K562 (cell line): ENCODE data around the gene KCNIP2. TPM values are rescaled to one million over a fixed set of nuclear protein-coding genes. Genes with fewer than 3 reads are reported as not detected.
A peak's percentile ranks its signal among the peaks of the same experiment; 100 is the strongest.

Source experiments
- ATAC-seq: fragments of 200-7000 bp; cut with Tn5 transposase; 3 replicates; pipeline ENCODE4 v1.9.1; 2020; ENCODE audit warnings: moderate library complexity
- Bru-seq: library from RNA; stranded (reverse); fragments of 400-500 nt; gene quantifications from one replicate; lab custom pipeline; 2021; lab: Mats Ljungman, UMichigan
- BruChase-seq, 2 experiments: library from RNA; stranded (reverse); fragments of 400-500 nt; gene quantifications; one replicate each; lab custom pipeline; 2021; lab: Mats Ljungman, UMichigan
- BruUV-seq: library from RNA; stranded (reverse); fragments of 400-500 nt; replicated peaks from 2 replicates; lab custom pipeline; 2021; lab: Mats Ljungman, UMichigan
- CTCF ChIA-PET: fragments of 300-600 bp; formaldehyde crosslinking; extraction: SDS; loops from one replicate; lab custom pipeline; 2021; ENCODE audit warnings: low intra/inter-chr PET ratio; lab: Yijun Ruan, JAX
- POLR2A ChIA-PET: fragments of 300-600, 350-650 bp; sonication (Branson Sonifier 250); formaldehyde crosslinking; extraction: SDS; loops from one replicate; lab custom pipeline; 2021; ENCODE audit warnings: antibody characterized with exemption, inconsistent platforms; lab: Yijun Ruan, JAX
- DNase-seq, 4 experiments: peaks; one replicate each; pipeline versions ENCODE4 v3.0.0 to v3.0.0-alpha.2; 2011 to 2018; ENCODE audit warnings: low spot score in 3 of 4, mixed read lengths in 3 of 4; ENCODE audit errors: extremely low read depth in 1 of 4
- FAIRE-seq: peaks from 2 replicates; lab custom pipeline; 2011; peaks lifted over from hg19 to GRCh38; lab: Jason Lieb, UNC
- H2AFZ ChIP-seq: 2 replicates; pipeline ENCODE4 v1.6.0; 2011; ENCODE audit warnings: low read depth, low read length, control low read depth, inconsistent platforms
- H3K27ac ChIP-seq: fragments of 200-600 bp; 3 replicates; pipeline ENCODE4 v1.8.0; 2011; ENCODE audit warnings: low read depth, mild to moderate bottlenecking, control low read depth, inconsistent platforms, low read length, moderate library complexity, mixed read lengths; ENCODE audit errors: extremely low read depth
- H3K27me3 ChIP-seq, 2 experiments: fragments of 300-600 bp in 1 of 2; 2 replicates in 1 of 2; 3 replicates in 1 of 2; pipeline versions ENCODE4 v1.6.0 to v1.8.0; 2011; ENCODE audit warnings: inconsistent platforms in 2 of 2, low read length in 2 of 2, mild to moderate bottlenecking in 1 of 2, mixed read lengths in 1 of 2, moderate library complexity in 1 of 2; ENCODE audit not compliant: control insufficient read depth in 2 of 2, insufficient read depth in 2 of 2
- H3K36me3 ChIP-seq: fragments of 300-600 bp; 3 replicates; pipeline ENCODE4 v1.8.0; 2011; ENCODE audit warnings: mild to moderate bottlenecking, low read length, inconsistent platforms; ENCODE audit not compliant: control insufficient read depth, insufficient read depth
- H3K4me1 ChIP-seq, 2 experiments: fragments of 200-600 bp in 1 of 2; replicated peaks in 1 of 2; 2 replicates in 1 of 2; 3 replicates in 1 of 2; pipeline versions ENCODE4 v1.5.1 to v1.8.0; 2011; ENCODE audit warnings: inconsistent platforms in 2 of 2, low read length in 2 of 2, mild to moderate bottlenecking in 1 of 2, mixed read lengths in 1 of 2, moderate library complexity in 1 of 2; ENCODE audit not compliant: control insufficient read depth in 2 of 2, insufficient read depth in 2 of 2
- H3K4me2 ChIP-seq: 2 replicates; pipeline ENCODE4 v1.6.1; 2011; ENCODE audit warnings: low read length, control low read depth, inconsistent platforms, mixed read lengths; ENCODE audit not compliant: insufficient read depth
- H3K4me3 ChIP-seq: fragments of 200-600 bp; sonication (generic), shearing (Covaris generic); 2 replicates; pipeline ENCODE4 v1.5.1; 2016; ENCODE audit warnings: control low read depth, inconsistent platforms
- H3K79me2 ChIP-seq: fragments of 200-600 bp; 3 replicates; pipeline ENCODE4 v1.8.0; 2011; ENCODE audit warnings: low read length, inconsistent platforms; ENCODE audit not compliant: control insufficient read depth, insufficient read depth
- H3K9ac ChIP-seq, 2 experiments: 2 replicates each; pipeline versions ENCODE4 v1.6.0 to v1.6.1; 2011; ENCODE audit warnings: low read depth in 2 of 2, low read length in 2 of 2, control low read depth in 1 of 2, inconsistent platforms in 1 of 2, mild to moderate bottlenecking in 1 of 2, mixed read lengths in 1 of 2; ENCODE audit not compliant: insufficient read depth in 1 of 2
- H3K9me1 ChIP-seq: one replicate; pipeline ENCODE4 v1.6.0; 2011; ENCODE audit warnings: inconsistent platforms, mild to moderate bottlenecking, low read length, moderate library complexity; ENCODE audit not compliant: control insufficient read depth, insufficient read depth
- H3K9me3 ChIP-seq: replicated peaks from 2 replicates; pipeline ENCODE4 v1.5.1; 2011; ENCODE audit warnings: low read depth, low read length, inconsistent platforms; ENCODE audit not compliant: control insufficient read depth, insufficient read depth
- H4K20me1 ChIP-seq: replicated peaks from 2 replicates; pipeline ENCODE4 v1.6.1; 2011; ENCODE audit warnings: low read length, inconsistent platforms, mixed read lengths; ENCODE audit not compliant: control insufficient read depth, insufficient read depth
- CXXC5 ChIP-seq: fragments of 250-450 bp; sonication (Bioruptor Pico); IDR thresholded peaks from 2 replicates; pipeline ENCODE4 v1.8.0; 2022; ENCODE audit warnings: inconsistent platforms, mild to moderate bottlenecking, moderate library complexity
- IRF2 ChIP-seq: sonication (generic); formaldehyde crosslinking; IDR thresholded peaks from 2 replicates; pipeline ENCODE4 v1.8.1; 2022; ENCODE audit warnings: mild to moderate bottlenecking, missing genetic modification reagents
- TCF3 ChIP-seq: sonication (generic); formaldehyde crosslinking; IDR thresholded peaks from 2 replicates; pipeline ENCODE4 v1.4.0; 2020; ENCODE audit warnings: mild to moderate bottlenecking, missing genetic modification reagents
- WGBS: fragments of 100-300 bp; shearing (Covaris generic); methylation state at CpG from one replicate; pipeline ENCODE4 v1.1.6; 2016; ENCODE audit warnings: low coverage, mixed read lengths; ENCODE audit not compliant: insufficient coverage; ENCODE audit errors: missing lambda C conversion rate; 5-methylcytosine and 5-hydroxymethylcytosine counted together
- in situ Hi-C: fragments of 300-500 bp; cut with MboI; formaldehyde crosslinking; loops from 4 replicates; pipeline ENCODE4 v1.15.0; 2018; ENCODE audit warnings: inconsistent platforms, mixed read lengths
- intact Hi-C: fragments of 100-400 bp; cut with micrococcal nuclease; formaldehyde crosslinking; loops from 2 replicates; pipeline ENCODE4 v1.14.2; 2022
- long read RNA-seq, 3 experiments: library from polyadenylated mRNA in 2 of 3; library from RNA in 1 of 3; unstranded in 2 of 3; stranded (forward) in 1 of 3; transcript quantifications; one replicate each; pipeline ENCODE4 v2.0.0, GENCODE V29; 2019 to 2022
- polyA minus RNA-seq, 3 experiments: library from RNA; depleted of rRNA, polyadenylated mRNA; stranded (reverse); fragments of >200 nt; gene quantifications; 2 replicates each; pipeline ENCODE4 v1.2.3, GENCODE V29; 2011
- polyA plus RNA-seq, 8 experiments: library from polyadenylated mRNA; depleted of rRNA in 4 of 8; stranded (reverse) in 5 of 8; unstranded in 3 of 8; fragments of >200 nt; fragmentation: Nextera tagmentation in 2 of 8; fragmentation: Illumina TruSeq in 1 of 8; extraction: Ambion mirVana in 2 of 8; extraction: Trizol in 1 of 8; gene quantifications; 2 replicates each; pipeline versions ENCODE4 v1.2.1 to v1.2.3, GENCODE V29; 2011 to 2014; ENCODE audit warnings: inconsistent platforms in 1 of 8, missing spikeins in 1 of 8
- total RNA-seq, 7 experiments: library from RNA; depleted of rRNA in 6 of 7; stranded (reverse); fragments of >200 nt in 6 of 7; fragmentation: Illumina TruSeq in 2 of 7; extraction: Trizol in 2 of 7; gene quantifications; 2 replicates each; pipeline versions ENCODE4 v1.2.1 to v1.2.3, GENCODE V29; 2011 to 2021; ENCODE audit warnings: low replicate concordance in 1 of 7
- TF ChIP-seq, protein P1 (sequence below), 3 experiments: fragments of 200-800 bp in 1 of 3; fragments of 250-450 bp in 1 of 3; fragments of 450-650 bp in 1 of 3; sonication (Bioruptor Pico) in 1 of 3; sonication (Bioruptor generic) in 1 of 3; formaldehyde crosslinking in 1 of 3; IDR thresholded peaks; 2 replicates each; pipeline versions ENCODE4 v1.6.1 to v1.8.0; 2016 to 2022; ENCODE audit warnings: mild to moderate bottlenecking in 2 of 3, missing genetic modification characterization in 2 of 3, missing compliant biosample characterization in 1 of 3, moderate library complexity in 1 of 3
- TF ChIP-seq, protein P2 (sequence below): sonication (generic); formaldehyde crosslinking; IDR thresholded peaks from 2 replicates; pipeline ENCODE4 v1.8.1; 2023; ENCODE audit warnings: missing genetic modification reagents, mild to moderate bottlenecking, borderline replicate concordance

The KCNIP2 gene
- 32.6 and 43.2 TPM in 2 replicates for total RNA-seq (2011; cell fraction: chromatin; rRNA removed; ENCODE audit: low replicate concordance)
- total RNA-seq (2011; cell fraction: nucleolus; rRNA removed), result 16.7 and 18.7 TPM in 2 replicates
- 49.0 and 80.9 TPM in 2 replicates for total RNA-seq (2011; cell fraction: nucleoplasm; rRNA removed)
- total RNA-seq (2014; rRNA removed), result 2.9 and 4.2 TPM in 2 replicates
- 2.9 and 4.0 TPM in 2 replicates for total RNA-seq (2014; rRNA removed; fragmentation: Illumina TruSeq; extraction: Trizol)
- total RNA-seq (2015; rRNA removed; fragmentation: Illumina TruSeq; extraction: Trizol), result 3.2 and 4.1 TPM in 2 replicates
- 4.8 and 7.6 TPM in 2 replicates for total RNA-seq (2021)
- 7.1 and 9.5 TPM in 2 replicates for polyA plus RNA-seq (2011; rRNA removed)
- 1.7 and 3.2 TPM in 2 replicates for polyA plus RNA-seq (2011; cell fraction: cytosol; rRNA removed)
- polyA plus RNA-seq (2011; cell fraction: nucleus; rRNA removed), result 57.8 and 62.2 TPM in 2 replicates
- polyA plus RNA-seq (2012), result 6.0 and 9.6 TPM in 2 replicates
- polyA plus RNA-seq (2014; fragmentation: Illumina TruSeq; extraction: Trizol), result 6.3 and 7.9 TPM in 2 replicates
- polyA plus RNA-seq (2014; fragmentation: Nextera tagmentation; extraction: Ambion mirVana), result 1 to 10 TPM; 2.5 to 3.2 TPM
- polyA plus RNA-seq (2014; rRNA removed), result 6.2 and 6.6 TPM in 2 replicates
- polyA minus RNA-seq (2011; rRNA and poly(A)+ RNA removed), result 2.1 and 4.6 TPM in 2 replicates
- polyA minus RNA-seq (2011; cell fraction: cytosol; rRNA and poly(A)+ RNA removed), result 0.91 TPM in 1 of 2 replicates, not detected in the other
- 5.5 and 11.3 TPM in 2 replicates for polyA minus RNA-seq (2011; cell fraction: nucleus; rRNA and poly(A)+ RNA removed)
- percentile 68 among the genes with signal in this experiment for Bru-seq, nascent RNA
- BruChase-seq, experiment 1, labeled RNA remaining after a 2-hour chase, result percentile 66 among the genes with signal in this experiment
- BruChase-seq, experiment 2, labeled RNA remaining after a 6-hour chase, result percentile 70 among the genes with signal in this experiment
- long read RNA-seq, experiment 1, partial matches to known transcripts, result 0 of 7 reads
- long read RNA-seq, experiment 1, other reads (novel, unspliced or antisense), result 7 of 7 reads
- long read RNA-seq, experiment 2, partial matches to known transcripts, result 1 of 1 reads
- long read RNA-seq, experiment 2, other reads (novel, unspliced or antisense), result 0 of 1 reads
- long read RNA-seq, experiment 3, result 0 reads

GRCh38 chr10:101843032-101844021, at the start of gene KCNIP2:
KCNIP2 (minus strand) TSS chr10:101843800; CDS start chr10:101843568, 232 bp downstream.
- H4K20me1 ChIP-seq, result no peaks in the 10 kb centered on the region
- FAIRE-seq (no peak), DNase-seq (peak in 3 of 4 experiments; percentile 0 to 2 (median 1)), ATAC-seq (no peak)
- H3K27me3 ChIP-seq, result no peaks in the 10 kb centered on the region
- CTCF ChIA-PET, result no interaction called here
- POLR2A ChIA-PET, result interaction anchor here (2.9 kb wide), 1 partner anchor 195 kb away, joined by 35 read pairs; no protein-coding TSS in a partner anchor
- H3K9me3 ChIP-seq, result no peaks in the 10 kb centered on the region
- in situ Hi-C loops (loop anchor here (5.0 to 25.0 kb wide), 5 partner anchors 234 to 769 kb away; partner anchors contain the start of genes ACTR1A, CUEDC2 and SUFU), intact Hi-C loops (loop anchor here (5.0 to 10.0 kb wide), 2 partner anchors 214 to 271 kb away; partner anchors contain the start of gene ARMH3)
- no peak within 1 kb of the TSS for H3K4me2 ChIP-seq
- BruUV-seq, result no TSS peak
- no peak within 1 kb of the TSS for H2AFZ ChIP-seq
- peaks cover 0 to 19% of the 10 kb centered on the region in 2 experiments; a peak in 3 of 5 replicates for H3K4me1 ChIP-seq
- no peak within 1 kb of the TSS for H3K4me3 ChIP-seq
- WGBS, result 87% methylated on average over 9 of the region's 60 CpGs
- peaks cover 2% of the 10 kb centered on the region; the same call in 1 of the 3 replicates for H3K36me3 ChIP-seq
- H3K9me1 ChIP-seq, result no peaks in the 10 kb centered on the region
- H3K9ac ChIP-seq, result no peak within 1 kb of the TSS
- no peaks in the 10 kb centered on the region for H3K79me2 ChIP-seq
- H3K27ac ChIP-seq, result no peak within 1 kb of the TSS
- no peak for TF ChIP-seq IRF2 (CRISPR knock-in tag)
- TF ChIP-seq, protein P1, sequence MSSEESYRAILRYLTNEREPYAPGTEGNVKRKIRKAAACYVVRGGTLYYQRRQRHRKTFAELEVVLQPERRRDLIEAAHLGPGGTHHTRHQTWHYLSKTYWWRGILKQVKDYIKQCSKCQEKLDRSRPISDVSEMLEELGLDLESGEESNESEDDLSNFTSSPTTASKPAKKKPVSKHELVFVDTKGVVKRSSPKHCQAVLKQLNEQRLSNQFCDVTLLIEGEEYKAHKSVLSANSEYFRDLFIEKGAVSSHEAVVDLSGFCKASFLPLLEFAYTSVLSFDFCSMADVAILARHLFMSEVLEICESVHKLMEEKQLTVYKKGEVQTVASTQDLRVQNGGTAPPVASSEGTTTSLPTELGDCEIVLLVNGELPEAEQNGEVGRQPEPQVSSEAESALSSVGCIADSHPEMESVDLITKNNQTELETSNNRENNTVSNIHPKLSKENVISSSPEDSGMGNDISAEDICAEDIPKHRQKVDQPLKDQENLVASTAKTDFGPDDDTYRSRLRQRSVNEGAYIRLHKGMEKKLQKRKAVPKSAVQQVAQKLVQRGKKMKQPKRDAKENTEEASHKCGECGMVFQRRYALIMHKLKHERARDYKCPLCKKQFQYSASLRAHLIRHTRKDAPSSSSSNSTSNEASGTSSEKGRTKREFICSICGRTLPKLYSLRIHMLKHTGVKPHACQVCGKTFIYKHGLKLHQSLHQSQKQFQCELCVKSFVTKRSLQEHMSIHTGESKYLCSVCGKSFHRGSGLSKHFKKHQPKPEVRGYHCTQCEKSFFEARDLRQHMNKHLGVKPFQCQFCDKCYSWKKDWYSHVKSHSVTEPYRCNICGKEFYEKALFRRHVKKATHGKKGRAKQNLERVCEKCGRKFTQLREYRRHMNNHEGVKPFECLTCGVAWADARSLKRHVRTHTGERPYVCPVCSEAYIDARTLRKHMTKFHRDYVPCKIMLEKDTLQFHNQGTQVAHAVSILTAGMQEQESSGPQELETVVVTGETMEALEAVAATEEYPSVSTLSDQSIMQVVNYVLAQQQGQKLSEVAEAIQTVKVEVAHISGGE (CRISPR knock-in tag; IDR thresholded peaks at IDR 0.05), result no peak
- TF ChIP-seq, protein P2, sequence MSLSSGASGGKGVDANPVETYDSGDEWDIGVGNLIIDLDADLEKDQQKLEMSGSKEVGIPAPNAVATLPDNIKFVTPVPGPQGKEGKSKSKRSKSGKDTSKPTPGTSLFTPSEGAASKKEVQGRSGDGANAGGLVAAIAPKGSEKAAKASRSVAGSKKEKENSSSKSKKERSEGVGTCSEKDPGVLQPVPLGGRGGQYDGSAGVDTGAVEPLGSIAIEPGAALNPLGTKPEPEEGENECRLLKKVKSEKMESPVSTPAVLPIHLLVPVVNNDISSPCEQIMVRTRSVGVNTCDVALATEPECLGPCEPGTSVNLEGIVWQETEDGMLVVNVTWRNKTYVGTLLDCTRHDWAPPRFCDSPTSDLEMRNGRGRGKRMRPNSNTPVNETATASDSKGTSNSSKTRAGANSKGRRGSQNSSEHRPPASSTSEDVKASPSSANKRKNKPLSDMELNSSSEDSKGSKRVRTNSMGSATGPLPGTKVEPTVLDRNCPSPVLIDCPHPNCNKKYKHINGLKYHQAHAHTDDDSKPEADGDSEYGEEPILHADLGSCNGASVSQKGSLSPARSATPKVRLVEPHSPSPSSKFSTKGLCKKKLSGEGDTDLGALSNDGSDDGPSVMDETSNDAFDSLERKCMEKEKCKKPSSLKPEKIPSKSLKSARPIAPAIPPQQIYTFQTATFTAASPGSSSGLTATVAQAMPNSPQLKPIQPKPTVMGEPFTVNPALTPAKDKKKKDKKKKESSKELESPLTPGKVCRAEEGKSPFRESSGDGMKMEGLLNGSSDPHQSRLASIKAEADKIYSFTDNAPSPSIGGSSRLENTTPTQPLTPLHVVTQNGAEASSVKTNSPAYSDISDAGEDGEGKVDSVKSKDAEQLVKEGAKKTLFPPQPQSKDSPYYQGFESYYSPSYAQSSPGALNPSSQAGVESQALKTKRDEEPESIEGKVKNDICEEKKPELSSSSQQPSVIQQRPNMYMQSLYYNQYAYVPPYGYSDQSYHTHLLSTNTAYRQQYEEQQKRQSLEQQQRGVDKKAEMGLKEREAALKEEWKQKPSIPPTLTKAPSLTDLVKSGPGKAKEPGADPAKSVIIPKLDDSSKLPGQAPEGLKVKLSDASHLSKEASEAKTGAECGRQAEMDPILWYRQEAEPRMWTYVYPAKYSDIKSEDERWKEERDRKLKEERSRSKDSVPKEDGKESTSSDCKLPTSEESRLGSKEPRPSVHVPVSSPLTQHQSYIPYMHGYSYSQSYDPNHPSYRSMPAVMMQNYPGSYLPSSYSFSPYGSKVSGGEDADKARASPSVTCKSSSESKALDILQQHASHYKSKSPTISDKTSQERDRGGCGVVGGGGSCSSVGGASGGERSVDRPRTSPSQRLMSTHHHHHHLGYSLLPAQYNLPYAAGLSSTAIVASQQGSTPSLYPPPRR (CRISPR knock-in tag), result no peak
- TF ChIP-seq TCF3 (CRISPR knock-in tag), result no peak
- no peak for TF ChIP-seq CXXC5 (CRISPR knock-in tag)
